ENCODE measurements around the gene CCR2. TPM values are rescaled to one million over a fixed set of nuclear protein-coding genes. Genes with fewer than 3 reads are reported as not detected.

CCR2 gene
- total and polyA plus RNA-seq, 2 experiments from 2014 or later = not detected

GRCh38 chr3:46369151-46369550 is 15.2 kb downstream of the CCR2 start (continued):
- TF ChIP-seq, protein P1, sequence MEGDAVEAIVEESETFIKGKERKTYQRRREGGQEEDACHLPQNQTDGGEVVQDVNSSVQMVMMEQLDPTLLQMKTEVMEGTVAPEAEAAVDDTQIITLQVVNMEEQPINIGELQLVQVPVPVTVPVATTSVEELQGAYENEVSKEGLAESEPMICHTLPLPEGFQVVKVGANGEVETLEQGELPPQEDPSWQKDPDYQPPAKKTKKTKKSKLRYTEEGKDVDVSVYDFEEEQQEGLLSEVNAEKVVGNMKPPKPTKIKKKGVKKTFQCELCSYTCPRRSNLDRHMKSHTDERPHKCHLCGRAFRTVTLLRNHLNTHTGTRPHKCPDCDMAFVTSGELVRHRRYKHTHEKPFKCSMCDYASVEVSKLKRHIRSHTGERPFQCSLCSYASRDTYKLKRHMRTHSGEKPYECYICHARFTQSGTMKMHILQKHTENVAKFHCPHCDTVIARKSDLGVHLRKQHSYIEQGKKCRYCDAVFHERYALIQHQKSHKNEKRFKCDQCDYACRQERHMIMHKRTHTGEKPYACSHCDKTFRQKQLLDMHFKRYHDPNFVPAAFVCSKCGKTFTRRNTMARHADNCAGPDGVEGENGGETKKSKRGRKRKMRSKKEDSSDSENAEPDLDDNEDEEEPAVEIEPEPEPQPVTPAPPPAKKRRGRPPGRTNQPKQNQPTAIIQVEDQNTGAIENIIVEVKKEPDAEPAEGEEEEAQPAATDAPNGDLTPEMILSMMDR (conservative IDR thresholded peaks at IDR 0.05; ENCODE audit: low read depth in 2 of 2) = no peak
- TF ChIP-seq, protein P2, sequence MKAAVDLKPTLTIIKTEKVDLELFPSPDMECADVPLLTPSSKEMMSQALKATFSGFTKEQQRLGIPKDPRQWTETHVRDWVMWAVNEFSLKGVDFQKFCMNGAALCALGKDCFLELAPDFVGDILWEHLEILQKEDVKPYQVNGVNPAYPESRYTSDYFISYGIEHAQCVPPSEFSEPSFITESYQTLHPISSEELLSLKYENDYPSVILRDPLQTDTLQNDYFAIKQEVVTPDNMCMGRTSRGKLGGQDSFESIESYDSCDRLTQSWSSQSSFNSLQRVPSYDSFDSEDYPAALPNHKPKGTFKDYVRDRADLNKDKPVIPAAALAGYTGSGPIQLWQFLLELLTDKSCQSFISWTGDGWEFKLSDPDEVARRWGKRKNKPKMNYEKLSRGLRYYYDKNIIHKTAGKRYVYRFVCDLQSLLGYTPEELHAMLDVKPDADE (IDR thresholded peaks at IDR 0.05) = no peak
- TF ChIP-seq EZH2phosphoT487 (IDR thresholded peaks at IDR 0.05; ENCODE audit: unreplicated experiment) = no peak

DNA sequence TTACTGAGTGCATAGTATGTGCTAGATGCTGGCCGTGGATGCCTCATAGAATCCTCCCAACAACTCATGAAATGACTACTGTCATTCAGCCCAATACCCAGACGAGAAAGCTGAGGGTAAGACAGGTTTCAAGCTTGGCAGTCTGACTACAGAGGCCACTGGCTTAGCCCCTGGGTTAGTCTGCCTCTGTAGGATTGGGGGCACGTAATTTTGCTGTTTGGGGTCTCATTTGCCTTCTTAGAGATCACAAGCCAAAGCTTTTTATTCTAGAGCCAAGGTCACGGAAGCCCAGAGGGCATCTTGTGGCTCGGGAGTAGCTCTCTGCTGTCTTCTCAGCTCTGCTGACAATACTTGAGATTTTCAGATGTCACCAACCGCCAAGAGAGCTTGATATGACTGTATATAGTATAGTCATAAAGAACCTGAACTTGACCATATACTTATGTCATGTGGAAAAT is 15.8 kb downstream of the CCR2 start:
- H2AFZ ChIP-seq = no peak overlapping the region
- no peaks in the 10 kb centered on the region for H3K27me3 ChIP-seq (ENCODE audit: insufficient read depth)
- H3K27ac ChIP-seq (ENCODE audit: low read depth) = no peak overlapping the region
- H3K4me3 Mint-ChIP-seq = no peak overlapping the region
- H3K36me3 Mint-ChIP-seq (ENCODE audit: low read depth) = no peaks in the 10 kb centered on the region; the same call in 2 of the 3 replicates
- no peak overlapping the region for H3K4me3 ChIP-seq
- no peaks in the 10 kb centered on the region for H3K4me1 ChIP-seq (ENCODE audit: insufficient read depth)
- H3K36me3 ChIP-seq (ENCODE audit: insufficient read depth) = no peaks in the 10 kb centered on the region
- H3K9me2 ChIP-seq (ENCODE audit: insufficient read depth) = 0 out of 2 replicates have a peak, but pooled peaks cover 1% of the 10 kb centered on the region
- no peak overlapping the region for H3K27ac Mint-ChIP-seq
- no peak for DNase-seq (ENCODE audit: low spot score)
- H3K4me1 Mint-ChIP-seq = peaks cover 4% of the 10 kb centered on the region
- H4K20me1 ChIP-seq (replicated peaks; ENCODE audit: insufficient read depth) = no peaks in the 10 kb centered on the region; the same call in 1 of the 2 replicates
- no peak overlapping the region for H3K4me2 ChIP-seq
- H3K79me2 ChIP-seq (replicated peaks; ENCODE audit: insufficient read depth) = no peaks in the 10 kb centered on the region
- no peaks in the 10 kb centered on the region for H3F3A ChIP-seq (replicated peaks; ENCODE audit: low read depth)
- no peaks in the 10 kb centered on the region for H3K9me3 Mint-ChIP-seq
- ATAC-seq = no peak
- H3K27me3 Mint-ChIP-seq (ENCODE audit: insufficient read depth, low read depth, poor library complexity) = peaks cover 2% of the 10 kb centered on the region
- TF ChIP-seq, protein P1 (conservative IDR thresholded peaks at IDR 0.05; ENCODE audit: low read depth in 2 of 2) = no peak
- no peak for TF ChIP-seq NANOG (IDR thresholded peaks at IDR 0.05; ENCODE audit: borderline replicate concordance)
- no peak for TF ChIP-seq CREB1 (CRISPR knock-in tag; IDR thresholded peaks at IDR 0.05; ENCODE audit: low read depth)
- TF ChIP-seq, protein P2 (IDR thresholded peaks at IDR 0.05) = no peak
- no peak for TF ChIP-seq JUNB (IDR thresholded peaks at IDR 0.05; ENCODE audit: unreplicated experiment)
- no peak for TF ChIP-seq ZNF331 (CRISPR knock-in tag; IDR thresholded peaks at IDR 0.05; ENCODE audit: low read depth)
- no peak for TF ChIP-seq EZH2phosphoT487 (IDR thresholded peaks at IDR 0.05; ENCODE audit: unreplicated experiment)
- TF ChIP-seq, protein P3, sequence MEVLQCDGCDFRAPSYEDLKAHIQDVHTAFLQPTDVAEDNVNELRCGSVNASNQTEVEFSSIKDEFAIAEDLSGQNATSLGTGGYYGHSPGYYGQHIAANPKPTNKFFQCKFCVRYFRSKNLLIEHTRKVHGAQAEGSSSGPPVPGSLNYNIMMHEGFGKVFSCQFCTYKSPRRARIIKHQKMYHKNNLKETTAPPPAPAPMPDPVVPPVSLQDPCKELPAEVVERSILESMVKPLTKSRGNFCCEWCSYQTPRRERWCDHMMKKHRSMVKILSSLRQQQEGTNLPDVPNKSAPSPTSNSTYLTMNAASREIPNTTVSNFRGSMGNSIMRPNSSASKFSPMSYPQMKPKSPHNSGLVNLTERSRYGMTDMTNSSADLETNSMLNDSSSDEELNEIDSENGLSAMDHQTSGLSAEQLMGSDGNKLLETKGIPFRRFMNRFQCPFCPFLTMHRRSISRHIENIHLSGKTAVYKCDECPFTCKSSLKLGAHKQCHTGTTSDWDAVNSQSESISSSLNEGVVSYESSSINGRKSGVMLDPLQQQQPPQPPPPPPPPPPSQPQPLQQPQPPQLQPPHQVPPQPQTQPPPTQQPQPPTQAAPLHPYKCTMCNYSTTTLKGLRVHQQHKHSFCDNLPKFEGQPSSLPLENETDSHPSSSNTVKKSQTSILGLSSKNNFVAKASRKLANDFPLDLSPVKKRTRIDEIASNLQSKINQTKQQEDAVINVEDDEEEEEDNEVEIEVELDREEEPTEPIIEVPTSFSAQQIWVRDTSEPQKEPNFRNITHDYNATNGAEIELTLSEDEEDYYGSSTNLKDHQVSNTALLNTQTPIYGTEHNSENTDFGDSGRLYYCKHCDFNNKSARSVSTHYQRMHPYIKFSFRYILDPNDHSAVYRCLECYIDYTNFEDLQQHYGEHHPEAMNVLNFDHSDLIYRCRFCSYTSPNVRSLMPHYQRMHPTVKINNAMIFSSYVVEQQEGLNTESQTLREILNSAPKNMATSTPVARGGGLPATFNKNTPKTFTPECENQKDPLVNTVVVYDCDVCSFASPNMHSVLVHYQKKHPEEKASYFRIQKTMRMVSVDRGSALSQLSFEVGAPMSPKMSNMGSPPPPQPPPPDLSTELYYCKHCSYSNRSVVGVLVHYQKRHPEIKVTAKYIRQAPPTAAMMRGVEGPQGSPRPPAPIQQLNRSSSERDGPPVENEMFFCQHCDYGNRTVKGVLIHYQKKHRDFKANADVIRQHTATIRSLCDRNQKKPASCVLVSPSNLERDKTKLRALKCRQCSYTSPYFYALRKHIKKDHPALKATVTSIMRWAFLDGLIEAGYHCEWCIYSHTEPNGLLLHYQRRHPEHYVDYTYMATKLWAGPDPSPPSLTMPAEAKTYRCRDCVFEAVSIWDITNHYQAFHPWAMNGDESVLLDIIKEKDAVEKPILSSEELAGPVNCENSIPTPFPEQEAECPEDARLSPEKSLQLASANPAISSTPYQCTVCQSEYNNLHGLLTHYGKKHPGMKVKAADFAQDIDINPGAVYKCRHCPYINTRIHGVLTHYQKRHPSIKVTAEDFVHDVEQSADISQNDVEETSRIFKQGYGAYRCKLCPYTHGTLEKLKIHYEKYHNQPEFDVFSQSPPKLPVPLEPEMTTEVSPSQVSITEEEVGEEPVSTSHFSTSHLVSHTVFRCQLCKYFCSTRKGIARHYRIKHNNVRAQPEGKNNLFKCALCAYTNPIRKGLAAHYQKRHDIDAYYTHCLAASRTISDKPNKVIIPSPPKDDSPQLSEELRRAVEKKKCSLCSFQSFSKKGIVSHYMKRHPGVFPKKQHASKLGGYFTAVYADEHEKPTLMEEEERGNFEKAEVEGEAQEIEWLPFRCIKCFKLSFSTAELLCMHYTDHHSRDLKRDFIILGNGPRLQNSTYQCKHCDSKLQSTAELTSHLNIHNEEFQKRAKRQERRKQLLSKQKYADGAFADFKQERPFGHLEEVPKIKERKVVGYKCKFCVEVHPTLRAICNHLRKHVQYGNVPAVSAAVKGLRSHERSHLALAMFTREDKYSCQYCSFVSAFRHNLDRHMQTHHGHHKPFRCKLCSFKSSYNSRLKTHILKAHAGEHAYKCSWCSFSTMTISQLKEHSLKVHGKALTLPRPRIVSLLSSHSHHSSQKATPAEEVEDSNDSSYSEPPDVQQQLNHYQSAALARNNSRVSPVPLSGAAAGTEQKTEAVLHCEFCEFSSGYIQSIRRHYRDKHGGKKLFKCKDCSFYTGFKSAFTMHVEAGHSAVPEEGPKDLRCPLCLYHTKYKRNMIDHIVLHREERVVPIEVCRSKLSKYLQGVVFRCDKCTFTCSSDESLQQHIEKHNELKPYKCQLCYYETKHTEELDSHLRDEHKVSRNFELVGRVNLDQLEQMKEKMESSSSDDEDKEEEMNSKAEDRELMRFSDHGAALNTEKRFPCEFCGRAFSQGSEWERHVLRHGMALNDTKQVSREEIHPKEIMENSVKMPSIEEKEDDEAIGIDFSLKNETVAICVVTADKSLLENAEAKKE (CRISPR knock-in tag; IDR thresholded peaks at IDR 0.05) = no peak
- no peak for TF ChIP-seq EZH2 (IDR thresholded peaks at IDR 0.05; ENCODE audit: low read depth, unreplicated experiment)
- no peak for TF ChIP-seq STAT1 (IDR thresholded peaks at IDR 0.05; ENCODE audit: unreplicated experiment)
- no peak for TF ChIP-seq POLR2AphosphoS5 (IDR thresholded peaks at IDR 0.05; ENCODE audit: low read depth)

Measured in GM23338 (cell line).